H1 (cell line): Measurements from ENCODE around the gene DACT1. TPM values are rescaled to one million over a fixed set of nuclear protein-coding genes. Genes with fewer than 3 reads are reported as not detected.
A peak's percentile ranks its signal among the peaks of the same experiment; 100 is the strongest.

Source experiments
- CTCF ChIA-PET: fragments of 300-600 bp; sonication (Branson Sonifier 250); formaldehyde crosslinking; loops from one replicate; lab custom pipeline; 2021; ENCODE audit not compliant: partially characterized antibody; lab: Charles Lee
- POLR2A ChIA-PET: fragments of 300-600 bp; sonication (Branson Sonifier 250); formaldehyde crosslinking; loops from one replicate; lab custom pipeline; 2021; ENCODE audit warnings: inconsistent platforms; ENCODE audit not compliant: partially characterized antibody; lab: Charles Lee
- DNase-seq, 2 experiments: peaks; one replicate each; pipeline versions ENCODE4 v3.0.0 to v3.0.0-alpha.2; 2010 to 2022; ENCODE audit warnings: low spot score in 2 of 2, low read depth in 1 of 2, mixed read lengths in 1 of 2
- FAIRE-seq: peaks from 2 replicates; lab custom pipeline; 2011; peaks lifted over from hg19 to GRCh38; lab: Jason Lieb, UNC
- H2AFZ ChIP-seq: 2 replicates; pipeline ENCODE4 v1.8.1; 2012; ENCODE audit warnings: low read length, inconsistent platforms
- H2AK5ac ChIP-seq: 2 replicates; pipeline ENCODE4 v1.6.1; 2013; ENCODE audit warnings: low read depth, low read length
- H2BK120ac ChIP-seq: replicated peaks from 2 replicates; pipeline ENCODE3; 2013; ENCODE audit warnings: low read depth, low read length, inconsistent platforms
- H2BK12ac ChIP-seq: 2 replicates; pipeline ENCODE4 v1.6.1; 2013; ENCODE audit warnings: low read depth, low read length
- H2BK15ac ChIP-seq: 2 replicates; pipeline ENCODE4 v1.6.1; 2013; ENCODE audit warnings: low read length
- H2BK20ac ChIP-seq: 2 replicates; pipeline ENCODE4 v1.6.1; 2013; ENCODE audit warnings: low read length
- H2BK5ac ChIP-seq: 2 replicates; pipeline ENCODE4 v1.6.1; 2013; ENCODE audit warnings: low read depth, low read length
- H3K14ac ChIP-seq: 2 replicates; pipeline ENCODE4 v1.6.1; 2013; ENCODE audit warnings: inconsistent platforms; ENCODE audit not compliant: insufficient read length
- H3K18ac ChIP-seq: 2 replicates; pipeline ENCODE4 v1.6.1; 2013; ENCODE audit warnings: low read length; ENCODE audit errors: extremely low read depth
- H3K23ac ChIP-seq: 2 replicates; pipeline ENCODE4 v1.6.1; 2013; ENCODE audit warnings: inconsistent platforms; ENCODE audit not compliant: insufficient read length
- H3K23me2 ChIP-seq: 2 replicates; pipeline ENCODE4 v1.6.1; 2013; ENCODE audit warnings: low read depth, low read length
- H3K27ac ChIP-seq: 2 replicates; pipeline ENCODE4 v1.6.1; 2011; ENCODE audit warnings: low read depth, low read length, inconsistent platforms
- H3K27me3 ChIP-seq, 4 experiments: replicated peaks in 1 of 4; 1 replicate in 1 of 4; 2 replicates in 3 of 4; pipeline versions ENCODE4 v1.6.1 to v1.8.1; 2011 to 2013; ENCODE audit warnings: low read length in 3 of 4, mild to moderate bottlenecking in 3 of 4, inconsistent platforms in 2 of 4, mixed read lengths in 2 of 4, moderate library complexity in 1 of 4; ENCODE audit not compliant: control insufficient read depth in 3 of 4, insufficient read depth in 3 of 4; ENCODE audit errors: extremely low read depth in 1 of 4
- H3K36me3 ChIP-seq, 4 experiments: 2 replicates each; pipeline versions ENCODE4 v1.6.1 to v1.8.1; 2011 to 2013; ENCODE audit warnings: mild to moderate bottlenecking in 4 of 4, low read length in 3 of 4, moderate library complexity in 2 of 4, control low read depth in 1 of 4, inconsistent platforms in 1 of 4; ENCODE audit not compliant: insufficient read depth in 4 of 4, control insufficient read depth in 2 of 4
- H3K4ac ChIP-seq: replicated peaks from 2 replicates; pipeline ENCODE3; 2013; ENCODE audit warnings: low read length, low read depth, mixed read lengths, inconsistent platforms; ENCODE audit not compliant: insufficient read length
- H3K4me1 ChIP-seq, 4 experiments: replicated peaks in 1 of 4; 1 replicate in 1 of 4; 2 replicates in 3 of 4; pipeline versions ENCODE4 v1.6.1 to v1.8.1; 2011 to 2013; ENCODE audit warnings: low read length in 3 of 4, inconsistent platforms in 2 of 4, mixed read lengths in 1 of 4; ENCODE audit not compliant: insufficient read depth in 4 of 4, control insufficient read depth in 3 of 4
- H3K4me2 ChIP-seq, 2 experiments: 2 replicates each; pipeline versions ENCODE4 v1.6.1 to v1.8.1; 2011 to 2013; ENCODE audit warnings: low read depth in 2 of 2, low read length in 2 of 2, control low read depth in 1 of 2, inconsistent platforms in 1 of 2, mild to moderate bottlenecking in 1 of 2; ENCODE audit not compliant: insufficient read depth in 1 of 2
- H3K4me3 ChIP-seq, 4 experiments: fragments of 200-600, 300-600 bp in 1 of 4; sonication (generic), shearing (Covaris generic), sonication (Bioruptor Twin) in 1 of 4; 2 replicates each; pipeline versions ENCODE4 v1.5.1 to v1.8.1; 2011 to 2016; ENCODE audit warnings: low read length in 4 of 4, low read depth in 3 of 4, control low read depth in 2 of 4, inconsistent platforms in 2 of 4, mild to moderate bottlenecking in 2 of 4, mixed read lengths in 1 of 4, moderate library complexity in 1 of 4; ENCODE audit not compliant: insufficient read depth in 2 of 4; ENCODE audit errors: extremely low read depth in 1 of 4
- H3K56ac ChIP-seq: replicated peaks from 2 replicates; pipeline ENCODE3; 2013; ENCODE audit warnings: low read depth, mild to moderate bottlenecking, mixed read lengths, low read length, inconsistent platforms; ENCODE audit not compliant: insufficient read length
- H3K79me1 ChIP-seq: 2 replicates; pipeline ENCODE4 v1.6.1; 2013; ENCODE audit warnings: low read depth, low read length, control low read depth
- H3K79me2 ChIP-seq, 2 experiments: 2 replicates each; pipeline versions ENCODE4 v1.6.1 to v1.8.1; 2012 to 2013; ENCODE audit warnings: low read length in 2 of 2, mild to moderate bottlenecking in 2 of 2, inconsistent platforms in 1 of 2; ENCODE audit not compliant: insufficient read depth in 2 of 2, control insufficient read depth in 1 of 2
- H3K9ac ChIP-seq, 4 experiments: replicated peaks in 1 of 4; 1 replicate in 1 of 4; 2 replicates in 3 of 4; pipeline versions ENCODE4 v1.6.1 to v1.8.1; 2011 to 2013; ENCODE audit warnings: low read depth in 3 of 4, low read length in 3 of 4, control low read depth in 2 of 4, mild to moderate bottlenecking in 2 of 4, moderate library complexity in 2 of 4, inconsistent platforms in 1 of 4; ENCODE audit errors: extremely low read depth in 1 of 4
- H3K9me3 ChIP-seq, 2 experiments: 2 replicates each; pipeline versions ENCODE4 v1.6.1 to v1.8.1; 2012 to 2013; ENCODE audit warnings: mild to moderate bottlenecking in 2 of 2, moderate library complexity in 2 of 2, control low read depth in 1 of 2, inconsistent platforms in 1 of 2, low read depth in 1 of 2, low read length in 1 of 2, mixed read lengths in 1 of 2; ENCODE audit not compliant: insufficient read depth in 2 of 2
- H4K20me1 ChIP-seq, 2 experiments: replicated peaks in 1 of 2; 2 replicates each; pipeline versions ENCODE3 to v1.8.1; 2011 to 2013; ENCODE audit warnings: inconsistent platforms in 2 of 2, low read length in 2 of 2, mild to moderate bottlenecking in 1 of 2; ENCODE audit not compliant: insufficient read depth in 2 of 2, control insufficient read depth in 1 of 2
- H4K5ac ChIP-seq: 2 replicates; pipeline ENCODE4 v1.6.1; 2013; ENCODE audit warnings: low read length, low read depth, mixed read lengths, inconsistent platforms; ENCODE audit not compliant: insufficient read length
- H4K8ac ChIP-seq: 2 replicates; pipeline ENCODE4 v1.8.0; 2013; ENCODE audit warnings: mild to moderate bottlenecking, moderate library complexity, low read length, inconsistent platforms; ENCODE audit not compliant: insufficient read depth; ENCODE audit errors: extremely low read depth
- H4K91ac ChIP-seq: replicated peaks from 2 replicates; pipeline ENCODE3; 2013; ENCODE audit warnings: low read length, mixed read lengths, inconsistent platforms; ENCODE audit not compliant: insufficient read length
- CHD1 ChIP-seq: IDR thresholded peaks from 2 replicates; pipeline ENCODE4 v1.6.1; 2012; ENCODE audit warnings: low read depth, low read length, improper control_type of control experiment
- CTBP2 ChIP-seq: IDR thresholded peaks from 2 replicates; pipeline ENCODE4 v1.7.0; 2011; ENCODE audit warnings: borderline replicate concordance, mild to moderate bottlenecking, moderate library complexity, mixed read lengths, low read length; ENCODE audit not compliant: insufficient read depth, insufficient read length
- EZH2 ChIP-seq: fragments of 200-600 bp; sonication (generic); IDR thresholded peaks from 2 replicates; pipeline ENCODE4 v1.7.1; 2012; ENCODE audit warnings: low read depth, mild to moderate bottlenecking, moderate library complexity, low read length, inconsistent platforms; ENCODE audit not compliant: severe bottlenecking
- JUN ChIP-seq: IDR thresholded peaks from 2 replicates; pipeline ENCODE4 v1.6.1; 2011; ENCODE audit warnings: low read depth, mild to moderate bottlenecking, improper control_type of control experiment, low read length
- KDM5A ChIP-seq: fragments of 200-600 bp; IDR thresholded peaks from 2 replicates; pipeline ENCODE4 v1.7.1; 2012; ENCODE audit warnings: mild to moderate bottlenecking, low read length, inconsistent platforms, mixed read lengths
- NRF1 ChIP-seq: IDR thresholded peaks from 2 replicates; pipeline ENCODE4 v1.6.1; 2011; ENCODE audit warnings: mild to moderate bottlenecking, low read depth, low read length, improper control_type of control experiment
- SIN3A ChIP-seq, 2 experiments: IDR thresholded peaks in 1 of 2; conservative IDR thresholded peaks in 1 of 2; 2 replicates each; pipeline ENCODE4 v1.6.1; 2011 to 2012; ENCODE audit warnings: low read length in 2 of 2, improper control_type of control experiment in 1 of 2, low read depth in 1 of 2, mild to moderate bottlenecking in 1 of 2
- SP2 ChIP-seq: IDR thresholded peaks from 2 replicates; pipeline ENCODE4 v1.6.1; 2012; ENCODE audit warnings: mild to moderate bottlenecking, low read length, inconsistent platforms
- WGBS, 2 experiments: shearing (Covaris generic) in 1 of 2; methylation state at CpG; one replicate each; pipeline versions ENCODE4 v1.1.6 to v1.1.7; 2013 to 2015; ENCODE audit warnings: low lambda C conversion rate in 2 of 2, mixed read lengths in 2 of 2, inconsistent platforms in 1 of 2, low coverage in 1 of 2, missing lambda C conversion rate in 1 of 2; ENCODE audit not compliant: insufficient replicate concordance in 2 of 2, insufficient coverage in 1 of 2, insufficient read length in 1 of 2; ENCODE audit errors: extremely low coverage in 1 of 2, missing lambda C conversion rate in 1 of 2; 5-methylcytosine and 5-hydroxymethylcytosine counted together
- polyA plus RNA-seq, 7 experiments: library from polyadenylated mRNA; depleted of rRNA in 3 of 7; stranded (reverse) in 5 of 7; unstranded in 2 of 7; fragments of >200 nt in 5 of 7; fragments of 200-250 nt in 2 of 7; gene quantifications; 1 replicate in 5 of 7; 2 replicates in 1 of 7; 4 replicates in 1 of 7; pipeline versions ENCODE4 v1.2.1 to v1.2.3, GENCODE V29; 2011 to 2013; ENCODE audit warnings: missing spikeins in 2 of 7, mixed read lengths in 2 of 7
- total RNA-seq: library from RNA; stranded (reverse); fragmentation: NEBNext Ultra II Directional; extraction: Animal tissue kit (Norgen Biotek cat#: 25700); gene quantifications from 2 replicates; pipeline ENCODE4 v1.2.1, GENCODE V29; 2021
- TF ChIP-seq, protein P1 (sequence below): IDR thresholded peaks from 2 replicates; pipeline ENCODE4 v1.6.1; 2011; ENCODE audit warnings: low read depth, mild to moderate bottlenecking, low read length; ENCODE audit not compliant: insufficient read depth
- TF ChIP-seq, protein P2 (sequence below): IDR thresholded peaks from 2 replicates; pipeline ENCODE4 v1.6.1; 2012; ENCODE audit warnings: inconsistent platforms
- TF ChIP-seq, protein P3 (sequence below): IDR thresholded peaks from 2 replicates; pipeline ENCODE4 v1.6.1; 2011; ENCODE audit warnings: low read length, improper control_type of control experiment

Gene DACT1
- total and polyA plus RNA-seq, 2 of the 8 experiments (the other 6 are each of a cell fraction or from before 2014, with no cell fraction given): 3.2 to 29.8 TPM

DNA sequence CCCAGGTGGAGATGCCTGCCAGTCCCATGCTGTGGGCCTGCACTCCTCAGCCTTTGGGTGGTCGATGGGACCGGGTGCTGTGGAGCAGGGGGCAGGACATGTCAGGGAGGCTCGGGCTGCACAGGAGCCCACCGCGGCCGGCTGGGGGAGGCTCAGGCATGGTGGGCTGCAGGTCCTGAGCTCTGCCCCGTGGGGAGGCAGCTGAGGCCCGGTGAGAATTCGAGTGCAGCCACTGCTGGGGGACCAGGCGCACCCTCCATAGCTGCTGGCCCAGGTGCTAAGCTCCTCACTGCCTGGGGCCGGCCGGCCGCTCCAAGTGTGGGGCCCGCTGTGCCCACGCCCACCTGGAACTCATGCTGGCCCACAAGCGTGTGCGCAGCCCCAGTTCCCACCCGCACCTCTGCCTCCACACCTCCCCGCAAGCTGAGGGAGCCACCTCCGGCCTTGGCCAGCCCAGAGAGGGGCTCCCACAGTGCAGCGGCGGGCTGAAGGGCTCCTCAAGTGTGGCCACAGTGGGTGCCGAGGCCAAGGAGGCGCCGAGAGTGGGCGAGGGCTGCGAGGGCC is 49.6 kb downstream of the DACT1 start:
- FAIRE-seq: no peak
- POLR2A ChIA-PET: interaction anchor here (0.6 kb wide), 1 partner anchor 21 kb away, joined by 3 read pairs; no protein-coding TSS in a partner anchor
- H2BK5ac ChIP-seq: no peak overlapping the region
- TF ChIP-seq, protein P1, sequence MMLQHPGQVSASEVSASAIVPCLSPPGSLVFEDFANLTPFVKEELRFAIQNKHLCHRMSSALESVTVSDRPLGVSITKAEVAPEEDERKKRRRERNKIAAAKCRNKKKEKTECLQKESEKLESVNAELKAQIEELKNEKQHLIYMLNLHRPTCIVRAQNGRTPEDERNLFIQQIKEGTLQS: no peak
- TF ChIP-seq SIN3A (conservative IDR thresholded peaks at IDR 0.05 in 1 of 2, IDR thresholded peaks at IDR 0.05 in 1 of 2; ENCODE audit: low read depth in 1 of 2, low read length in 2 of 2) (no peak), NRF1 (no peak), JUN (no peak), SP2 (no peak), EZH2 (no peak), CHD1 (no peak), KDM5A (no peak), CTBP2 (no peak)
- TF ChIP-seq, protein P2, sequence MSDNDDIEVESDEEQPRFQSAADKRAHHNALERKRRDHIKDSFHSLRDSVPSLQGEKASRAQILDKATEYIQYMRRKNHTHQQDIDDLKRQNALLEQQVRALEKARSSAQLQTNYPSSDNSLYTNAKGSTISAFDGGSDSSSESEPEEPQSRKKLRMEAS: no peak
- TF ChIP-seq, protein P3, sequence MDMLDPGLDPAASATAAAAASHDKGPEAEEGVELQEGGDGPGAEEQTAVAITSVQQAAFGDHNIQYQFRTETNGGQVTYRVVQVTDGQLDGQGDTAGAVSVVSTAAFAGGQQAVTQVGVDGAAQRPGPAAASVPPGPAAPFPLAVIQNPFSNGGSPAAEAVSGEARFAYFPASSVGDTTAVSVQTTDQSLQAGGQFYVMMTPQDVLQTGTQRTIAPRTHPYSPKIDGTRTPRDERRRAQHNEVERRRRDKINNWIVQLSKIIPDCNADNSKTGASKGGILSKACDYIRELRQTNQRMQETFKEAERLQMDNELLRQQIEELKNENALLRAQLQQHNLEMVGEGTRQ: no peak

More for the DNA sequence above, 49.6 kb downstream of the DACT1 start:
- Histone ChIP-seq H3K18ac (no peak overlapping the region), H3K14ac (no peak overlapping the region), H3K4me2 (no peak overlapping the region), H3K4me1 (no peaks in the 10 kb centered on the region), H2BK12ac (no peak overlapping the region), H3K27me3 (no peaks in the 10 kb centered on the region), H3K9ac (no peak overlapping the region), H4K20me1 (no peaks in the 10 kb centered on the region), H3K79me1 (no peaks in the 10 kb centered on the region), H2BK15ac (no peak overlapping the region), H4K91ac (no peak overlapping the region), H3K79me2 (no peaks in the 10 kb centered on the region), H2BK120ac (no peak overlapping the region), H3K23ac (no peak overlapping the region), H3K27ac (no peak overlapping the region), H4K5ac (no peak overlapping the region), H3K36me3 (peaks cover 0 to 7% (median 0%) of the 10 kb centered on the region in 4 experiments; a peak in 1 of 8 replicates), H3K4ac (no peak overlapping the region), H2BK20ac (no peak overlapping the region), H2AK5ac (no peak overlapping the region), H3K56ac (no peak overlapping the region), H3K23me2 (no peaks in the 10 kb centered on the region), H2AFZ (no peak overlapping the region), H3K9me3 (peaks cover 4 to 11% of the 10 kb centered on the region in 2 experiments; a peak in 3 of 4 replicates), H3K4me3 (no peak overlapping the region), H4K8ac (no peak overlapping the region)
- DNase-seq: peak in 1 of 2 experiments; percentile 11
- 89% methylated on average over 19 of the region's 27 CpGs; no CpG with 5 or more reads in 1 of the 2 experiments for WGBS, 2 experiments
- CTCF ChIA-PET: interaction anchor here (0.9 to 1.2 kb wide), 2 partner anchors 13 to 115 kb away, joined by 3 read pairs; no protein-coding TSS in a partner anchor
